ENCODE results near the gene LSM4.

DNA sequence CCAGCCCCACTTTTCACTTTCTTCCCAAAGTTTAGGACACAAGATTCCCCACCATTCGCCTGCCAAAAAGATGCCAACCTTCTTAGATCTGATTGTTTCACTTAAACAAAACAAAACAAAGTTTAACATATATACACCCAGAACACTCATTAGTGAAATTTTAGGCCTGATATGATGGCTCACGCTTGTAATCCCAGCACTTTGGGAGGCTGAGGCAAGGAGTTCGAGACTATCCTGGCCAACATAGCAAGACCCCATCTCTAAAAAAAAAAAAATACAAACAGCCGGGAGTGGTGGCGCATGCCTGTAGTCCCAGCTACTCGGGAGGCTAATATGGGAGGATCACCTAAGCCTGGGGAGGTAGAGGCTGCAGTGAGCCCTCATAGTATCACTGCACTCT lies 22.4 kb upstream of the LSM4 start:
- no peak for TF ChIP-seq EZH2 (IDR thresholded peaks at IDR 0.05; ENCODE audit: borderline replicate concordance, low read length)
- TF ChIP-seq, protein P1, sequence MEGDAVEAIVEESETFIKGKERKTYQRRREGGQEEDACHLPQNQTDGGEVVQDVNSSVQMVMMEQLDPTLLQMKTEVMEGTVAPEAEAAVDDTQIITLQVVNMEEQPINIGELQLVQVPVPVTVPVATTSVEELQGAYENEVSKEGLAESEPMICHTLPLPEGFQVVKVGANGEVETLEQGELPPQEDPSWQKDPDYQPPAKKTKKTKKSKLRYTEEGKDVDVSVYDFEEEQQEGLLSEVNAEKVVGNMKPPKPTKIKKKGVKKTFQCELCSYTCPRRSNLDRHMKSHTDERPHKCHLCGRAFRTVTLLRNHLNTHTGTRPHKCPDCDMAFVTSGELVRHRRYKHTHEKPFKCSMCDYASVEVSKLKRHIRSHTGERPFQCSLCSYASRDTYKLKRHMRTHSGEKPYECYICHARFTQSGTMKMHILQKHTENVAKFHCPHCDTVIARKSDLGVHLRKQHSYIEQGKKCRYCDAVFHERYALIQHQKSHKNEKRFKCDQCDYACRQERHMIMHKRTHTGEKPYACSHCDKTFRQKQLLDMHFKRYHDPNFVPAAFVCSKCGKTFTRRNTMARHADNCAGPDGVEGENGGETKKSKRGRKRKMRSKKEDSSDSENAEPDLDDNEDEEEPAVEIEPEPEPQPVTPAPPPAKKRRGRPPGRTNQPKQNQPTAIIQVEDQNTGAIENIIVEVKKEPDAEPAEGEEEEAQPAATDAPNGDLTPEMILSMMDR (conservative IDR thresholded peaks at IDR 0.05 in 1 of 2, IDR thresholded peaks at IDR 0.05 in 1 of 2; ENCODE audit: extremely low read depth in 1 of 2, insufficient read depth in 1 of 2, low read depth in 1 of 2, low read length in 2 of 2), result no peak

All from mammary epithelial cell (primary cell).